ENCODE measurements around the gene EDEM2. TPM values are rescaled to one million over a fixed set of nuclear protein-coding genes. Genes with fewer than 3 reads are reported as not detected.

EDEM2 gene
- total RNA-seq, 4 donors from 2014 or later: 7.2 to 12.2 (median 9.5) TPM

- DNase-seq (no peak), ATAC-seq (no peak)
- no peaks in the 10 kb centered on the region for H3K9me3 ChIP-seq
- in situ Hi-C loops (cut with MboI; ENCODE audit: low sequenced_read_pairs in 4 of 4): no loop called here
- H3K27ac ChIP-seq: no peak overlapping the region
- H3K36me3 ChIP-seq: peaks cover 0 to 92% of the 10 kb centered on the region in 2 donors
- no peaks in the 10 kb centered on the region for H3K4me1 ChIP-seq
- no peak overlapping the region for H3K4me3 ChIP-seq
- no peaks in the 10 kb centered on the region for H3K27me3 ChIP-seq
- no peak for TF ChIP-seq CTCF (IDR thresholded peaks at IDR 0.05 in 4 of 5, conservative IDR thresholded peaks at IDR 0.05 in 1 of 5)
- no peak for TF ChIP-seq POLR2A (IDR thresholded peaks at IDR 0.05)
- intact Hi-C loops (cut with DNase I; ENCODE audit: low total_unique reads): no loop called here
These were observed 27.0 kb downstream of the EDEM2 start for GRCh38 chr20:35120012-35120701.

- ATAC-seq (no peak), DNase-seq (no peak)
- TF ChIP-seq CTCF (IDR thresholded peaks at IDR 0.05 in 4 of 5, conservative IDR thresholded peaks at IDR 0.05 in 1 of 5): no peak
- TF ChIP-seq POLR2A (IDR thresholded peaks at IDR 0.05): no peak
- Histone ChIP-seq H3K27ac (no peak overlapping the region), H3K4me1 (no peaks in the 10 kb centered on the region), H3K27me3 (no peaks in the 10 kb centered on the region), H3K9me3 (no peaks in the 10 kb centered on the region), H3K4me3 (no peak overlapping the region), H3K36me3 (peaks cover 0 to 77% of the 10 kb centered on the region in 2 donors)
- in situ Hi-C loops (cut with MboI; ENCODE audit: low sequenced_read_pairs in 4 of 4): no loop called here
- intact Hi-C loops (cut with DNase I; ENCODE audit: low total_unique reads): no loop called here
These were observed 29.5 kb downstream of the EDEM2 start for GRCh38 chr20:35117629-35118028.

- Histone ChIP-seq H3K27ac (peak overlapping the region in 1 of 4 donors; percentile 19), H3K36me3 (peaks cover 0 to 72% of the 10 kb centered on the region in 2 donors)
These were observed 29.9 kb downstream of the EDEM2 start for GRCh38 chr20:35117196-35117595.

GRCh38 chr20:35116258-35116657, 30.9 kb downstream of the EDEM2 start:
- H3K27me3 ChIP-seq: no peaks in the 10 kb centered on the region
- in situ Hi-C loops (cut with MboI; ENCODE audit: low sequenced_read_pairs in 4 of 4): no loop called here
- DNase-seq: no peak
- peaks cover 0 to 63% of the 10 kb centered on the region in 2 donors for H3K36me3 ChIP-seq
- H3K4me1 ChIP-seq: no peaks in the 10 kb centered on the region
- peak overlapping the region in 2 of 4 donors; percentile 18 for H3K27ac ChIP-seq
- intact Hi-C loops (cut with DNase I; ENCODE audit: low total_unique reads): no loop called here
- no peaks in the 10 kb centered on the region for H3K9me3 ChIP-seq
- no peak for ATAC-seq
- no peak for TF ChIP-seq POLR2A (IDR thresholded peaks at IDR 0.05)
- TF ChIP-seq CTCF (IDR thresholded peaks at IDR 0.05 in 4 of 5, conservative IDR thresholded peaks at IDR 0.05 in 1 of 5): no peak
- H3K4me3 ChIP-seq: no peak overlapping the region

More at GRCh38 chr20:35117196-35117595, 29.9 kb downstream of the EDEM2 start:
- Histone ChIP-seq H3K4me3 (no peak overlapping the region), H3K27me3 (no peaks in the 10 kb centered on the region), H3K9me3 (no peaks in the 10 kb centered on the region), H3K4me1 (no peaks in the 10 kb centered on the region)
- ATAC-seq (no peak), DNase-seq (no peak)
- no peak for TF ChIP-seq CTCF (IDR thresholded peaks at IDR 0.05 in 4 of 5, conservative IDR thresholded peaks at IDR 0.05 in 1 of 5)
- TF ChIP-seq POLR2A (IDR thresholded peaks at IDR 0.05): no peak
- intact Hi-C loops (cut with DNase I; ENCODE audit: low total_unique reads) (no loop called here), in situ Hi-C loops (cut with MboI; ENCODE audit: low sequenced_read_pairs in 4 of 4) (no loop called here)

Measured in gastrocnemius medialis (tissue), 4 donors.